ENCODE results near the gene SMIM27. TPM values are rescaled to one million over a fixed set of nuclear protein-coding genes. Genes with fewer than 3 reads are reported as not detected.

The SMIM27 gene
- total and polyA plus RNA-seq, 9 of the 15 experiments (the other 6 are each of a cell fraction or from before 2014, with no cell fraction given): 2.9 to 16.1 (median 7.9) TPM

DNA sequence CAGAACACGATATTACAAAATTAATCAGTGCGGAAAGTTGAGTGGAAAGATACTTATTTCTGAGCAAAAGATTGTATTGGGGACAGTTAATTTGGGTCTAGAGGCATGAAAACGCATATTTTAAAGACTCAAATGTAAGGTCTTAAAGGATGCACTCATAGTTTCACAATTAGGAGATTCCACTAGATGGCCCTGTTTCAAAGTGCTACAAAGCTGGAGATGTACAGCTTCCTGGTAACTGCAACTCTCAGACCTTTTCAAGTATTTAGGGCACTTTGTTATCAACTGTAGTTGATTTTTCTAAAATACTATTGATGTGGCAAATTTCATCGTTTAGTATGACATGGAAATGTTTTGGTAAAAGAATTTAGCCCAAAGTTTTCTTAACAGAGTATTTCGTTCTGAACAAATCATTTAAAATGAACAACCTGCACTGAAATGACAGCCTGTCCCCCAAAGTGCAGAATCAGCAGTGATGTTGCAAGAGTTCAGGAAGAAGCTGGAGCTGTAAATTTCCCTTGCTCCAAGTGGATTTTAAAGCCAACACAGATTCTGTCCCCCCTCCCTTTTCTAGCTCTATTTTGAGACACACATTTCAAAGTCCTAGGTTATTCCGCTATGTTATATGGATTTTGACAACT is 37.1 kb downstream of the SMIM27 start (continued):
- TF ChIP-seq, protein P1, sequence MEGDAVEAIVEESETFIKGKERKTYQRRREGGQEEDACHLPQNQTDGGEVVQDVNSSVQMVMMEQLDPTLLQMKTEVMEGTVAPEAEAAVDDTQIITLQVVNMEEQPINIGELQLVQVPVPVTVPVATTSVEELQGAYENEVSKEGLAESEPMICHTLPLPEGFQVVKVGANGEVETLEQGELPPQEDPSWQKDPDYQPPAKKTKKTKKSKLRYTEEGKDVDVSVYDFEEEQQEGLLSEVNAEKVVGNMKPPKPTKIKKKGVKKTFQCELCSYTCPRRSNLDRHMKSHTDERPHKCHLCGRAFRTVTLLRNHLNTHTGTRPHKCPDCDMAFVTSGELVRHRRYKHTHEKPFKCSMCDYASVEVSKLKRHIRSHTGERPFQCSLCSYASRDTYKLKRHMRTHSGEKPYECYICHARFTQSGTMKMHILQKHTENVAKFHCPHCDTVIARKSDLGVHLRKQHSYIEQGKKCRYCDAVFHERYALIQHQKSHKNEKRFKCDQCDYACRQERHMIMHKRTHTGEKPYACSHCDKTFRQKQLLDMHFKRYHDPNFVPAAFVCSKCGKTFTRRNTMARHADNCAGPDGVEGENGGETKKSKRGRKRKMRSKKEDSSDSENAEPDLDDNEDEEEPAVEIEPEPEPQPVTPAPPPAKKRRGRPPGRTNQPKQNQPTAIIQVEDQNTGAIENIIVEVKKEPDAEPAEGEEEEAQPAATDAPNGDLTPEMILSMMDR (IDR thresholded peaks at IDR 0.05 in 2 of 3, conservative IDR thresholded peaks at IDR 0.05 in 1 of 3; ENCODE audit: insufficient read depth in 2 of 3, low read depth in 1 of 3, low read length in 3 of 3): peak; percentile 25 to 61 (median 48); a peak in 4 of 6 replicates
- no peak for TF ChIP-seq HOXB6 (CRISPR knock-in tag; IDR thresholded peaks at IDR 0.05; ENCODE audit: borderline replicate concordance)

DNA sequence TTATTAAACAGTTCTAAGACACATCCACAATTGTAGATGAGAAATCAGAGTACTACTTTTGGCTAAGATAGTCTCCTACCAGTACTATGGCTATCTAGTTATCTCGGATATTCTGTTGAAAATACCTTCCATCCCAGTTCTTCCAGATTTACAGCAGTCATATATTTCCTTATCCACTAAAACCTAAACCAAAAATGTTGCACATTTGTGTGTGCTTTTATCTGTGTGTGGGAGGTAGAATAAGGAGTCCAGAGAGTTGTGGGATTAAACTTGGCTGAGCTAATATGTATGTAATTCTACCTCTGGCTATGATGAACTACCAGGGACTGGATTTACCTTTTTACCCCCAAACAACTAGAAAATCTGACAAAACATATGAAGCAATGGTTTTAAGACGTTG is 38.3 kb downstream of the SMIM27 start:
- ATAC-seq: no peak
- no TSS peak for BruUV-seq (replicated peaks)
- Histone ChIP-seq H3K27ac (ENCODE audit: extremely low read depth, low read depth, low read length) (no peak overlapping the region), H4K20me1 (replicated peaks; ENCODE audit: control insufficient read depth, insufficient read depth, low read length) (no peaks in the 10 kb centered on the region), H3K4me3 (no peak overlapping the region), H3K36me3 (ENCODE audit: control insufficient read depth, insufficient read depth, low read length) (no peaks in the 10 kb centered on the region), H3K9me1 (ENCODE audit: control insufficient read depth, insufficient read depth, low read length) (no peaks in the 10 kb centered on the region), H3K27me3 (ENCODE audit: control insufficient read depth in 2 of 2, insufficient read depth in 2 of 2, low read length in 2 of 2) (no peaks in the 10 kb centered on the region; a peak in 1 of 5 replicates), H3K4me2 (ENCODE audit: insufficient read depth, low read length) (no peak overlapping the region), H3K9ac (ENCODE audit: insufficient read depth in 1 of 2, low read depth in 2 of 2, low read length in 2 of 2) (no peak overlapping the region), H3K9me3 (replicated peaks; ENCODE audit: control insufficient read depth, insufficient read depth, low read depth, low read length) (no peaks in the 10 kb centered on the region), H3K4me1 (replicated peaks in 1 of 2; ENCODE audit: control insufficient read depth in 2 of 2, insufficient read depth in 2 of 2, low read length in 2 of 2) (no peaks in the 10 kb centered on the region), H2AFZ (ENCODE audit: low read depth, low read length) (no peak overlapping the region), H3K79me2 (ENCODE audit: control insufficient read depth, insufficient read depth, low read length) (no peaks in the 10 kb centered on the region)
- FAIRE-seq: no peak
- DNase-seq (ENCODE audit: extremely low read depth in 1 of 4, low spot score in 3 of 4): no peak
- TF ChIP-seq NCOA6 (IDR thresholded peaks at IDR 0.05) (no peak), ZNF121 (CRISPR knock-in tag; conservative IDR thresholded peaks at IDR 0.05) (no peak)
- intact Hi-C loops (cut with micrococcal nuclease): no loop called here
- ChIA-PET POLR2A (interaction anchor here (1.4 kb wide), 1 partner anchor 11 kb away, joined by 4 read pairs; no protein-coding TSS in a partner anchor), CTCF (ENCODE audit: low intra/inter-chr PET ratio) (no interaction called here)
- in situ Hi-C loops (cut with MboI): no loop called here
- WGBS (ENCODE audit: insufficient coverage, low coverage, missing lambda C conversion rate): 0% methylated on average over 2 of the region's 2 CpGs
